ENCODE results near the gene WNT7A.

The WNT7A gene

DNA sequence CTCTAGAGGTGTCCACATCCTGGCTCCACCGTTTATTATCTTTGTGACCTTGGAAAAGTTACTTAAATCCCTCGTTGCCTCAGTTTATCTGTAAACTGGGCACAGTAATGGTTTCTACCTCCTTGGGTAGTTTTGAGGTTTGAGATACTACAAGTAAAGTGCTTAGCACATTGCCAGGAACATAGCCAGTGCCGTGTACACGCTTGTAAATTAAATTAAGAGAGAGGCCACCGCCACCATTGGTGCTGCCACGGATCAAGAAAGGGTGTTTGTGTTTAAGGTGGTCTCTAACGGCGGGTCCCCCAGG, 5.8 kb upstream of the WNT7A start:
- no peak overlapping the region for H3K4me3 ChIP-seq (ENCODE audit: low read depth, low read length)

DNA sequence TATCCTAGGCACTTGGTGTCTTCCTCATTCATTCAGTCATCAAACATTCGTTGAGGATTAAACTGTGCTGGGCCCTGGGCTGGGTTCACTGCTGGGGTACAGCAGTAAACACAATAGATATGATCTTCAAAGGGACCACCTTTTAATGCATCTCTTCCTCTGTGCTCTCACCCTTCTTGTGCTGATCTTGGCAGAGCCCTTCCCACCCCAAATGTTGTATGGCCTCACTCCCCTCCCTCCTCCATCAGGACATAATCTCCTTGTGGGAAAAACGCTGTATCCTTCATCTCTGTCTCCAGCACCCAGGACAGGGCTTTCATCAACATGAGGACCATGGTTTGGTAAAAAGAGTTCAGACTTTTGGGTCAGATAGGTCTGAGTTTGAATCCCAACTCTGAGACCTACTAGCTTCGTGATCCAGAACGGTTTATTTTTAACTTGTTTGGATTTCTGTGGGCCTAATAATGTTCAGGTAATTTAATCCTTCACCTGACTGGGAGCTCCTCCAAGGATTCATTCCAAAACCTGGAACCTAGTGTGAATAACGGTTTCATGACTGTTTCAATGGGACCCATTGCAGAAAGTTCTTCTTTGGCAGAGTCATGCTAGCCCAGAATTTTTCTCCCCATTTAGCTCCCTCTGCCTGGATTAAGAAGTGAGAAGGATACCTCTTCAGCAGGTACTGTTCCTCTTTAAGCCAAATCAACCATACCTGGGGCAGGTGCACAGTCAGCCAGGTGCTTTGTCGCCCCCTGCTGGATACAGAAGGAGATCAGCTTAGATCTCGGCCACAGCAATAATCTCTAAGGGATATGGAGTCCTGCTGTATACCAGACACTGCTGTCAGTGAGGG, 5.2 kb upstream of the WNT7A start:
- H3K4me3 ChIP-seq (ENCODE audit: low read depth, low read length), result no peak overlapping the region

DNA sequence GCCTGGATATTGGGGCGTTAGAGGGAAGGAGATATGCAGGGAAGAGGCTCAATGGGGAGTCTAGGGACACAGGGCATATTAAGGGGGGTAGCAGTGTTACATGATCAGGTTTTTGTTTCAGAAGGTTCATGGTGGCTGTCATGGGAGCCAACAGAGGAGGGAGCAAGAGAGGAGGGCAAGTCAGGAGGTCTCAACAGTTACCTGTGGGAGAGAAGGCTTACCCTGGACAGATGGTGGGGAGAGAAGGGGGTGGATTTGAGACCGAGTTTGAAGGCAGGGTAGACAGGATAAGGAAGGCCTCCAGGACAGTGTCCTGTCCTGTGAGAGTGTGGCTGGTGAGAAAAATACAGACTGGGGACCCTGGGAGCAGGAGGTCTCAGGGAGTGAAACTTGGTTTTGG, 3.8 kb upstream of the WNT7A start:
- H3K4me3 ChIP-seq (ENCODE audit: low read depth, low read length), result no peak overlapping the region

DNA sequence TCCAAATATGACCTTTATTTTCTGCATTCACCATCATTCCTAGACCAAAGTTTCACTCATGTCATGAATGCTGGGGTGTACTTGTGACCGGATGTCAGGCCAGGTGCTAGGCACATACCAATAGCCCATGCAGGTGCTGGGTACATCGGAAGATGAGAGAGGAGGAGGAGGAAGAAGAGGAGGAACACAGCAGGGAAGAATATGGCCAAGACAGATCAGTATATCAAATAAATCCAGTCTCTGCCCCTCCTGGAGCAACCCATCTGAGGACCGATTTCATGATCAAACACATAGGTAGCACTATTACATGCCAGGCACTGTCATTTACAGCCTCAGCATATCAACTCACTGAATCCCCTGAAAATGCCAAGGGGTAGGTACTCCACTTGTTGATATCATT, 3.0 kb upstream of the WNT7A start:
- no peak overlapping the region for H3K4me3 ChIP-seq (ENCODE audit: low read depth, low read length)

DNA sequence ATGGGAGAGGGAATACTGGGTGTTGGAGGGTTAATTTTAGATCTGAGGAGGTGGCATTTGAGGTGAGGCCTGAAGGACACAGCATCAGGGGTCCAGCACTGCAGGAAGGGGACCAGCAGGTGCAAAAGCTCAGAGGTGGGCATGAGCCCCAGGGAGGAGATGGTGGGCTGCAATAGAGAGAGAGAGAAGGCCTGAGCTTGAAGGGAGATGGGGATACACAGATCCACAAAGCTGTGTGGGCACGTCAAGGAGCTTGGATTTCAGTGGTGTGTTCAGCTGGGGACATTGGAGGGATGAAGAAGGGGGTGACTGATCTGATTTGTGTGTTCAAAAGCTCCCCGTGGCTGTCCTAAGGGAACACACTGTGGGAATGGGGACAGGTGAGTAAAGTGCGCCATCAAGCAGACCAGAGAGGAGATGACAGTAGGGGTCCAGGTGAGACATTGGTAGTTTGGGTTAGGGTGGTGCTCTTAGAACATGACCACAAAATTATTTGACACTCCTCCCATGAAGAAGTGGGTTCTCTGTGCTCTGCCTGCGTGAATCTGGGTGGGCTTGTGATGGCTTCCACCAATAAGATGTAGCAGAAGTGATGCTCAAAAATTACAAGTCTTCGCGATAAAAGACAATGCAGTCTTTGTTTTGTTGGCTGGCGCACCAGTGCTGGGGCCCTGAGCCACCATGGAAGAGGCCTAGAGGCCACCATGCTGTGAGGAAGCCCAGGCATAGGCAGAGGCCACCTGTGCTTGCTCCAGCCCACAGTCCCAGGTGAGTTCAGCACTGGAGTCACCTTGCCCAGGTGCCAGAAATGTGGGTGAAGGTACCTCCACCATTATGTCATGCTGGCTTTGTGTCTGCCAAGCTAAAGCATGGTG, 1.9 kb upstream of the WNT7A start:
- no peak overlapping the region for H3K4me3 ChIP-seq (ENCODE audit: low read depth, low read length)

DNA sequence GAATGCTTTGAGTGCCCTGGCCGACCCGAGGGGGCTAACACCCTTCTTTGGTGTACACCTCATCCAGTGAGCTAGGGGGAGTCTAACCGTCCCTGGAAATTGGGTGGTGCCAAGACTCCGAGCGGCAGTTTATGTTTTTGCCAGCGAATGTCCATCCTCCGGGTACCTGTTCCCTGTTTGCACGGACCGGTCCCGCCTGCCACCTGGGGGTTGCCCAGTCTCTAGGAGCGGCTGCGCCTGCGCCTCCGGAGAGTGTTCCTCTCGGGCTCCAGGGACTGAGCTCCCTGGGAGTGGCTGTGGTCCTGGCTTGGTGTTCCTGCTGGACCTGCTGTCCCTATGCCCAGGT, 913 bp upstream of the WNT7A start:
- H3K4me3 ChIP-seq (ENCODE audit: low read depth, low read length), result peak overlapping the region; percentile 51

DNA sequence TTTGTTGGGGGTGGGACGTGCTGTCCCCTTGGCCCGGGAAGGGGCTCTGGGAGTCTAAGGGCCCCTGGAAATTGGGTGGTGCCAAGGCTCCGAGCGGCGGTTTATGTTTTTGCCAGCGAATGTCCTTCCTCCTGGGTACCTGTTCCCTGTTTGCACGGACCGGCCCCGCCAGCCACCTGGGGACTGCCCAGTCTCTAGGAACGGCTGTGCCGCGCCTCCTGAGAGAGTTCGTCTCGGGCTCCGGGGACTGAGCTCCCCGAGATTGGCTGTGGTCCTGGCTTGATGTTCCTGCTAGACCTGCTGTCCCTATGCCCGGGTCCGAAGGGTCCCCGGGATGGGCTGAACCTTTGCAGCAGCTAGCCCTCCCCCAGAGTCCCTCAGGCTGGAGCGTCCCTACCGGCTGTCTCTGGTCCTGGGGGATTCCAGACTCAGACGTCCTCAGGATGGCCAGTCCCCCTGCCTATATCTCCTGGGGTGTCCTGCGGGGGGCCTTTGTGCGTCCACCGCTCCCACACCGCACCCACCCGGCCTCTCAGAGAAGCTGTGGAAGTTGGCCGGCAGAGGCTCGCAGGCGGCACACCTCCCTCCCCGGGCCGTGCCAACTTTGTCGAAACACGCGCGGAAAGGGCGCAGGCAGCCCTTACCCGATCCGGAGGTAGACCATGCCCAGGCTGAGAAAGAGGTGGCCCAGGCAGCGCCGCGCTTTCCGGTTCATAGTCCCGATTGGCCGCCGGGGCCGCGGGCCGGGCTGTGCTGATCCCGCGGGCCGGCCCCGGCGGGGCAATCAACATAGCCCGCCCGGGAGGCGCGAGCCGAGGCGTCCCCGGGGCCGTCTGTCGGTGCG, 547 bp downstream of the WNT7A start:
- peak overlapping the region; percentile 33 for H3K4me3 ChIP-seq (ENCODE audit: low read depth, low read length)

DNA sequence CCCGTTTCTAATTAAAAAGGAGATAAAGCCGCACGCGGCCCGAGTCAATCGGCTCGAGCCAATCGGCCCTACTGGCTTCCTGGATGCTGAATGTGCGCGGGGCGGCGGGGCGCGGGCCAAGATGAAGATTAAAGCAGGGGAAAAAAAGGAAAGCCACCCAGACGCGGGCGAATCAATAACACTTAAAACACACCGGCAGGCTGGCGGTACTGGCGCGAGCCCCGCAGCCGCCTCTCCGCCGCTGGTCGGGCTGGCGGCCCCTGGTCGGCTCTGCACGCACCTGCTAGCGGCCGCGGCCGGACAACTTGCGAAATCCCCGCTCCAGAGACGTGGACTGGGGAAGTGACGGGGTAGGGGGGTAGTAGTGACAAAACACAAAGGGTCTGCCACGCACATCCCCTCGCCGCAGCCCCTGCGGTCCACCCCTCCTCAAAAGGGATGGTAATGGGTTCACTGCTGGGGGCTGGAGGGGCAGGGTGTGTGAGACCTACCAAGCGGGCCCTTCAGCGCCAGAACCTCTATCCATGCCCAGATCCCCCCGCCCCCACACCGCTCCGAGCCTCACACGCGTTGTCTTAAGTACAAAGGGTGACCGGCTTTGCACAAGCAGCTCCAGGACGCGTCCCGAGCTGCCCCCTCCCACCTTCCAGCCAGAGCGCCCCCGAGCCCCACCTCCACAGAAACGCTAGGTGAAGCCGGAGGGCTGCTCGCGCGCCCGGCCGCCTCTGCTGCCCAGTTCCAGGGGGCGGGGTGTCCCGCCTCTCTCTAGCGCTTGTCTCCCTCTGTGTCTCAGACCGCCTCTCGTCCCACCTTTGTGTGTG, 1.4 kb downstream of the WNT7A start:
- peak overlapping the region; percentile 13 for H3K4me3 ChIP-seq (ENCODE audit: low read depth, low read length)

DNA sequence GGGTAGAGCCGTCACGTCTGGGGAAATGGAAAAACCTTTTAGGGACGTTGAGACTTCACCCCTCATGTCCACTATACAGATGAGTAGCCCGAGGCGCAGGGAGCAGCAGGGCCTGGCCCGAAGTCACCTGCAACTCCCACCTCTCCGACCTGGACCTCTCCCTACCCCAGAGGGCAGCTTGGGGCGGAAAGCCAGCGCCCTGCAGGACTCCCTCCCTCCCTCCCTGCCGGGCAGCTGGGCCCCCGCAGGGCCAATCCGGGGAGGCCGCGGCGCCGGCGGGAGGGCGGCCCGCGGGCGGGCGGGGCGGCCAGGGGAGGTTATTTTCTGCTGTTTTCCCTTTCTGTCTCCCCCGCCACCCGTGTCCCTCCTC, 2.0 kb downstream of the WNT7A start:
- no peak overlapping the region for H3K4me3 ChIP-seq (ENCODE audit: low read depth, low read length)

DNA sequence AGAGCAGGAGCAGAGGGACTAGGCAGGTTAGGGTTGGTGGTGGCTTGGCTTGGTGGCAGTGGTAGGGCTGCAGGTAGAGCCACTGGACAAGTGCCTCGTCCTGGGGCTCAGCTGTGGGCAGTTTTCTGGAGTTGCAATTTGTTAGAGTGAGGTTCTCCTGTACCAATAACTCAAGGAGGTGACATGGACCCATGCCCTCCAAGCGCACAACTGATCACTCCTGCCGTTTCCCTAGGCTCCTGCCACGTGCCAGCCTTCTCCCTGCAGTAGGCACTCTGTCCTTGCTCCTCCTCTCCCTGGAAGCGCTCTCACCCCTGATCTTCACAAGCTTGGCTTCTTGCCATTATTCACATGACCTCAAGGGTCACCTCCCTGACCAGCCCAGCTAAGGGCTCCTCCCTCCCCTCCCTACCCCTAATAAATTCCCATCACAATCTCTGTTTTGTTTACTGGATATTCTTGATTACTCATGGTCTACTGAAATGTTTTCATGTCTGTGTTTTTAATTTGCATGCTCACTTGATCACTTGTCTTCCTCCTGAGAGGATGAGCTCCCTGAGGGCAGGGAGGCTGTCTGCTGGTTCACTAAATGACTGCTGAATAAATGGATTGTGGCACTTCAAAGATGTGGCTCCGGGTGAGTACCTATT, 3.3 kb downstream of the WNT7A start:
- no peak overlapping the region for H3K4me3 ChIP-seq (ENCODE audit: low read depth, low read length)

DNA sequence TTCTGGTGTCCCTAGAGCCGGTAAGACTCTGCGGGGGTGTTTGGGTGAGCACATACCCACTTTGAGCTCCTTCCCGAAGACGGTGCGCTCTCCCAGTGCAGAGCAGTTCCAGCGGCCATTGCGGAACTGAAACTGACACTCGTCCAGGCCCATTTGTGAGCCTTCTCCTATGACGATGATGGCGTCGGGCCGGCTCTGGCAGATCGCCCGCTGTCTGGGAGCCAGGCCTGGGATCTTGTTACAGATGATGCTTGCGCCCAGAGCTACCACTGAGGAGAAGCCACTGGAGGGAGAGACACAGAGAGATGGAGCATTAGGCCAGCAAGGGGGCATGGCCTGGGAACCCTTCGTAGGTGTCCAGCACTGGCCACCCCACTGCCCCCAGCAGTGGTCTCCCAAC, 5.0 kb downstream of the WNT7A start:
- H3K4me3 ChIP-seq (ENCODE audit: low read depth, low read length), result no peak overlapping the region

DNA sequence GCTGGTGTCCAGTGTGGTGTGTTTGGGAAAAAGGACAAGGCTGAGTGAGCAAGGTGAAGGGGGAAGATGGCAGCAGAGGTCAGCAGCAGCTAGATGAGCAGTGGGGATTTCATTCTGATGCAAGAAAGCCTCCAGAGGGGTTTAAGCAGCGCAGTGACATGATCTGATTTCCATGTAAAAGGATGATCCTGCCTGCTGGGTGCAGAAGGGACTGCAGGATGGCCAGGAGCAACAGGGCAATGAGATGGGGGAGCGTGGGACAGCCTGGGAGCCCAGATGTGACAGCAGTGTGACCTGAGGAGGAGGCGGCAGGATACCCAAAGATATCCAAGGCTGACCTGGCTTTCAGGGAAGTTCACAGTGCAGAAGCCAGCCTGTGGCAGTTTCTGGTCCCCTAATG, 6.1 kb downstream of the WNT7A start:
- no peak overlapping the region for H3K4me3 ChIP-seq (ENCODE audit: low read depth, low read length)

DNA sequence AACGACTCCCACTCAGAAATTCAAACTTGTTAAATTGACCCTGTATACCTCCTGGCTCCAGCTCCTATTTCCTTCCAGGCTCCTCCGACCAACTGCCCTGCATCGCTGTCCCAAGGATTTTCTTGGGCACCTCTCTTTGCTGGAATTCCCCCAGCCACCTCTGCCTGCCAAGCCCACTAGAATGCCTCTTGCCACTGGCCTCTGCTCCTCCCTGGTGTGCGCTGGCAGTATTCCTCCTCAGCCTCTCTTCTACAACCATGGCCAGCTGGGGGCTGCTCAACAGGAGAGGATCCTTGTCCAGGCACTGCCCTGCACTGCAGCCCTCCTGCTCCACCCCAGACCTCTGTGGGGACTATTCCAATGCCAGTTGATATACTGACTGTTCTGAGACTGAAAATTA, 7.4 kb downstream of the WNT7A start:
- no peak overlapping the region for H3K4me3 ChIP-seq (ENCODE audit: low read depth, low read length)

DNA sequence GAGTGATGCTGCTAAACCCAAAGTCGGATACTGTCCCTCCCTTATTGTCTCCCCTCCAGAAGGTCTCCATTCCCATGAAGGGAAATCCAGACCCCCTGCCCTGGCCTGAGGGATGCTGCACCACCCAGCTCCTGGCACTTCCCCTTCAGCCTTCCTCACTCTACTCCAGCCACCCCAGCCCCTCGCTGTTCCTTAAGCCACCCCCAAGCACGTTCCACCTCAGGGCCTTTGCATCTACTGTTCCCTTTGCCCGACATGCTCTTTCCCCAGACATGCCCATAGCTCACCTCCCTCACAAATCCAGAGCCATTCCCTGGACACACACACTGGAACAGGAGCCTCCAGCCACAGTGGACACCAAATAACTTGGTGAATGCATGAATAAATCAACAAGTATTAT, 8.1 kb downstream of the WNT7A start:
- no peak overlapping the region for H3K4me3 ChIP-seq (ENCODE audit: low read depth, low read length)

DNA sequence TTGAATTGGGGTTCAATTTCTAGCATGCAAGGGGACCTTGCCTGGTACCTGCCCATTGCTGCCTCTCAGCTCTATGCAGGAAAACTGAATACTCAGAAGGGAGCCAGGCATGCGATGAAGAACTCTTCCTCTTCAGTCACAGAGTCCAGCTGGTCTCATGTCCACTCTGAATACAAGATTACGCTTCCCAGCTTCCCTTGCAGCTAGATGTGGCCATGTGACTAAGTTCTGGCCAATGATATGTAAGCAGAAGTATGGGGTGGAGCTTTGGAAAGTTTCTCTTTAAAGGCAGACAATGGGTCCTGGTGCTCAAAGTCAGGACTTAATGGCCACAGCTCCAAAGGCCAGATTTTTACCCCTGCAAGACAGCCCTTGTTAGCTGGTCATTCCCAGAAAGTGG, 9.0 kb downstream of the WNT7A start:
- no peak overlapping the region for H3K4me3 ChIP-seq (ENCODE audit: low read depth, low read length)

DNA sequence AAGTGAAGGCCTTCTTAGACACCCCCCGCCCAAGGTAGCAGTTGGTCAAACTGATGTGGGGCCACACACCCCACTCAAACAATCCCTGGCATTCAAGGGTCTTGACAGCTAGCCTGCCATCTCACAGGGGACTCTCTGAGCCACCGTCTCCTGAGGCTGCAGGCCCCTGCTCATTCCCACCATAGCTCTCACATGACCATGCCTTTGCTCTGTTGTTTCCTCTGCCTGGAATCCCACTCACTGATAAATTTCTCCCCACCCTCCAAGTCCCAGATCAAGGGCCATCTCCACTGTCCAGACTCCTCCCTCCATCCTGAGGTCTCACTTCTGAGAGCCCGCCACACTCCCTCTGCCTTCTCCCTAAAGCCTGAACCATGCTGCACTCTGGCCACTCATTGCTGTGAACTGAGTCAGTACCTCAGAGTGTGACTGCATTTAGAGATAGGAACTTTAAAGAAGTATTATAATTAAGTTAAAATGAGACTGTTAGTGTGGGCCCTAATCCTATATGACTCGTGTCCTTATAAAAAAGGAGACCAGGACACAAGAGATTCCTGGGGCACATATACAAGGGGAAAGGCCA, 10.0 kb downstream of the WNT7A start:
- H3K4me3 ChIP-seq (ENCODE audit: low read depth, low read length), result no peak overlapping the region

DNA sequence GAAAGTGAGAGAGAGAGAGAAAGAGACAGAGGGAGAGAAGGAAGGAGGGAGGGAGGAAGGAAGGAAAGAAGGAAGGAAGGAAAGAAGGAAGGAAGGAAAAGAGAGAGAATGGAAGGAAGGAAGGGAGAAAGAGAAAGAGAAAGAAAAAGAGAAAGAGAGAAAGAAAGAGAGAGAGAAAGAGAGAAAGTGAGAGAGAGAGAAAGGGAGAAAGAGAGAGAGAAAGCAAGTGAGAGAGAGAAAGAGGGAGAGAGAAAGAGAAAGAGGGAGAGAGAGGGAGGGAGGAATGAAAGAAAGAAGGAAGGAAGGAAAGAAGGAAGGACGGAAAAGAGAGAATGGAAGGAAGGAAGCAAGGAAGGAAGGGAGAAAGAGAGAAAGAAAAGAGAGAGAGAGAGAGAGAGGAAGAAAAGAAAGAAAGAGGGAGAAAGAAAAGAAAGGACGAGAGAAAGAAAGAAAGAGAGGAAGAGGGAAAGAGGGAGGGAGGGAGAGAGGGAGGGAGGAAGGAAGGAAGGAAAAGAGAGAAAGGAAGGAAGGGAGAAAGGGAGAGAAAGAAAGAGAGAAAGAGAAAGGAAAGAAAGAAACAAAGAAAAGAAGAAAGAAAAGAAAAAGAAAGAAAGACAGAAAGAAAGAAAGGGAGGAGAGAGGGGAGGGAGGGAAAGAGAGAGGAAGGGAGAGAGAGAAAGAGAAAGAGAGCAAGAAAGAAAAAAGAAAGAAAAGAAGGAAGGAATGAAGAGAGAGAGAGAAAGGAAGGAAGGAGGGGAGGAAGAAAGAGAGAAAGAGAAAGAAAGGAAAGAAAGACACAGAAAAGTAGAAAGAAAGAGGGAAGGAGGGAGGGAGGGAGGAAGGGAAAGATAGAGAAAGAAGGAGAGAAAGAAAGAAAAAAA, 10.8 kb downstream of the WNT7A start:
- no peak overlapping the region for H3K4me3 ChIP-seq (ENCODE audit: low read depth, low read length)

DNA sequence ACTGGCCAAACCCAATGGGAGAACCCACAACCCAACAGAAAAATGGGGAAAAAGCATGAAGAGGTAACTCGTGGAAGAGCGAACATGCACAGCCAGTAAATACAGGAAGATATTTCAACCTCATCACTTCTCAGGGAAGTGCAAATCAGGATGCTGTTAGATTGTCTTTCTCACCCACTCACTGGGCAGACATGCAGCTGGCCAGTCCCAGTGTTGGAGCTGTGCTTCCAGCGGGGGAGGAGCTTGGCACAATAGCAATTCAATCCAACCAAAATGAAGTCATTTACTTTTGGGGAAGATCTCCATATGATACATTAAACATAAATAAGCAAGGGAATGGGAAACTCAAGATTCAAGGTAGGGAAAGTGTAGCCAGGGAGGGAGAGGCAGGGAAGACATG, 12.1 kb downstream of the WNT7A start:
- H3K4me3 ChIP-seq (ENCODE audit: low read depth, low read length), result no peak overlapping the region

All from iPS-11a (cell line).